Panc1 (cell line): ENCODE data around the gene METTL6.

Experiments
- CTCF ChIP-seq: fragments of 450-650 bp; IDR thresholded peaks from 2 replicates; pipeline ENCODE4 v1.5.1; 2017; ENCODE audit warnings: mild to moderate bottlenecking
- POLR2AphosphoS5 ChIP-seq: IDR thresholded peaks from 2 replicates; pipeline ENCODE4 v1.6.1; 2012; ENCODE audit warnings: mild to moderate bottlenecking, low read depth, low read length, moderate library complexity
- REST ChIP-seq, 2 experiments: IDR thresholded peaks; 2 replicates each; pipeline ENCODE4 v1.6.1; 2011 to 2012; ENCODE audit warnings: low read depth in 2 of 2, control low read depth in 1 of 2, low read length in 1 of 2, mild to moderate bottlenecking in 1 of 2, moderate library complexity in 1 of 2; ENCODE audit not compliant: insufficient read depth in 1 of 2
- TCF7L2 ChIP-seq: IDR thresholded peaks from 2 replicates; pipeline ENCODE4 v1.6.1; 2011; ENCODE audit warnings: mild to moderate bottlenecking, low read depth, low read length, inconsistent platforms

GRCh38 chr3:15404767-15405166, 22.6 kb downstream of the METTL6 start:
- no peak for TF ChIP-seq CTCF
- no peak for TF ChIP-seq POLR2AphosphoS5
- no peak for TF ChIP-seq REST (IDR thresholded peaks at IDR 0.05; ENCODE audit: insufficient read depth in 1 of 2, low read depth in 2 of 2, low read length in 1 of 2)
- TF ChIP-seq TCF7L2, result no peak
